ENCODE data around the gene TYK2.
"Not testable (repeated sequence)": the region's sequence is repeated elsewhere in the genome, so short reads cannot be mapped to it uniquely, and the experiment has no call there.

TYK2 gene

DNA sequence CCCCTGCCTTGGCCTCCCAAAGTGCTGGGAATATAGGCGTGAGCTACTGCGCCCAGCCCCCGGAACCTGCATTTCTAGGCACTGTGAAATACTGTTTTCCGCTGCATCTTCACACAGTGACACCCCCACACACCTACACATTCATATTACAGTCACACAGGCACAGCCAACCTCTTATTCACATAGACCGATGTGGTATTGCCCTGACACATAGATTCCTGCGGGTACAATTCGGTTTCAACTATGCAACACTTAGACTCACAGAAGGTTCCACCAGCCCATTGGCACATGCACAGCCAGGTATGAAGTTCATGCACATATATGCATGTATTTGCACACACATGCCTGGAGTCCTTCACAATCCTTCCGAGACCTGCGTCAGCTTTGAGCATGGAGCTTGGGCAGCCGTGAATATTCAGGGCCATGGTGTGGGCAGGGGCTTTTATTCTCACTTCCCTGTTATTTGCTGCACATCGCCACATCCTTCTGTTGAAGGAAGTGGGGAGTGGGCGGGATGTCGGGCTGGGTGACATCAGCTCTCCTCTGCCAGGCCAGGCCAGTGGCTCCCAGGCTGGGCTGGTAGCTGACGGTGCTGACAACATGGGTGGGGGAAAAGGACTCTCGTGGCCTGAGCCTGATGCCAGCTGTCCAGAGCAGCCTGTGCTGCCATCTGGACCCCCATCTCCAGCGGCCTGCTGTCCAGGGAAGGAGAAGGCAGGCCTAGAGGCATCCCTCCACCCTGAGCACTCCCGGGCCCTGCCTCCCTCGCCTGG is 28.3 kb upstream of the TYK2 start:
- intact Hi-C loops (cut with DNase I), result no loop called here
- peak in 5 of 10 donors; percentile 26 to 87 (median 80) for DNase-seq

DNA sequence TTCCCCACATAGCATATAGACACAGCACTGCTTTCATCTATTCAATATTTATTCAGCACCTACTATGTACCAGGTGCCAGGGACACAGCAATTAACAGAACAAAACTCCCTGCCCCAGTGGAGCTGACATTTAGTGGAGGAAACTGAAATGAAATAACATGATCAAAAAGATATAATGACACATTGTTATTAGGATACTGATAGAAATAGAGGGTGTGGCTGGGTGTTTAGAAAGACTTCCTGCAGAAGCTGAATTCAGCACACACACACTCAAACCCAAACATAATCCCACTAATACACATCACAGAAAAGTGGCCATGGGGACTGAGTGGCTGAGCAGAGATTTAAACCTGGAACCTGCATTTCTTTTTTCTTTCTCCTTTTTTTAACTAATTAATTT is 26.7 kb upstream of the TYK2 start:
- intact Hi-C loops (cut with DNase I), result no loop called here

DNA sequence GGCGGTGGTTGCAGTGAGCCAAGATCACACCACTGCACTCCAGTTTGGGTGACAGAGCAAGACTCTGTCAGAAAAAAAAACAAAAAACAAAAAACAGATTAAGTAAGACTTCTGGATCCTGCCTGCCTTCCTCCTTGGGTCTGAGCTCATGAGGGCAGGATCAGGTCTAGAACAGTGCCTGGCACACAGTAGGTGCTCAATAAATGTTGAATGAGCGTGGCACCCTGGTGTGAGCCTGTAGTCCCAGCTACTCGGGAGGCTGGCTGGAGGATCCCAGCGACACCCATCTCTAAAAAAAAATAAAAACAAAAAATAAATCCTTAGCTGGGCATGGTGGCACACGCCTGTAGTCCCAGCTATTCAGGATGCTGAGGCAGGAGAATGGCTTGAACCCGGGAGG is 25.8 kb upstream of the TYK2 start:
- DNase-seq, result no peak
- intact Hi-C loops (cut with DNase I), result no loop called here

More for the DNA sequence above, 26.7 kb upstream of the TYK2 start:
- DNase-seq, result no peak

DNA sequence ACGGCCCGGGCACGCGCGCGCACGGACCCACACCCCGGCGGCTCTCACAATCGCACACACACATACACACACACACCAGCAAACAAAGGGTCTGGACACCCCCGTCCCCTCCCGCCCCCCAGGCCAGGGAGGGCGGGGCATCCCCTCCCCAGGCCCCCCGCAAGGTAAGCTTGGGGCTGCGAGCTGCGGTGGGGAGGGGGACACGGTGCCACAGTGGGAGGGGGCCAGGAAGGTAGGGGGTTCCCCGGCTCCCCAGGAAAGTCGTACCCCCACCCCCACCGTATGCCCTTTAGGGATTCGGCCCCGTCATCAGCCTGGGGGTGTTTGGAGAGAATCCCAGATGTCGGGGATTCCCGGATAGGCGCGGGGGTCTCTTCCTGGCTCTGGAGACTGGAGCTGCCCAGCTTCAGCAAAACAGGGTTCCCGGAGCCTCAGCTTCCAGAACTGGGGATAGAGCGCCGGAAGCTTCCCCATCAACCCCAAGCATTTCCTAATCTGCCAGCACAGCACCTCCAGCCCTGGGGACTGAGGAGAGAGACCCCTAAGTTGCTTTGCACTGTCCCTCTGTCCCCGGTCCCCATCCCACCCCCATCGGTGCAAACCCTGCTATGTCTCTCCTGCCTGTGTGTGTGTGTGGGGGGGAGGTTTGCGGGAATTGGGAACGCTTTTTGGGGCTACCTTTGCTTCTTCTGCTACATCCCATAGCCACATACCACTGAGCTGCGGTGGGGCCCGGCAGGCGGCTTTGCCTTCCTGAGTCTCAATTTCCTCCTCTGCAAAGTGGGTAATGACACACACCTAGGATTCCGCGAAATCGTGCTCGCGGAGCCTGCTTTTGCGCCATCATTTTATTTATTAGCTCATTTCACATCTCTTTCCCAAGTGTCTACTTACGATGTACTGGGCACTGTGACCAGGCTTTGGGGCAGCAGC is 24.8 kb upstream of the TYK2 start:
- peak in 2 of 10 donors; percentile 67 to 84 for DNase-seq
- intact Hi-C loops (cut with DNase I), result loop anchor here (2.0 kb wide), 1 partner anchor 168 kb away; no protein-coding TSS in a partner anchor

DNA sequence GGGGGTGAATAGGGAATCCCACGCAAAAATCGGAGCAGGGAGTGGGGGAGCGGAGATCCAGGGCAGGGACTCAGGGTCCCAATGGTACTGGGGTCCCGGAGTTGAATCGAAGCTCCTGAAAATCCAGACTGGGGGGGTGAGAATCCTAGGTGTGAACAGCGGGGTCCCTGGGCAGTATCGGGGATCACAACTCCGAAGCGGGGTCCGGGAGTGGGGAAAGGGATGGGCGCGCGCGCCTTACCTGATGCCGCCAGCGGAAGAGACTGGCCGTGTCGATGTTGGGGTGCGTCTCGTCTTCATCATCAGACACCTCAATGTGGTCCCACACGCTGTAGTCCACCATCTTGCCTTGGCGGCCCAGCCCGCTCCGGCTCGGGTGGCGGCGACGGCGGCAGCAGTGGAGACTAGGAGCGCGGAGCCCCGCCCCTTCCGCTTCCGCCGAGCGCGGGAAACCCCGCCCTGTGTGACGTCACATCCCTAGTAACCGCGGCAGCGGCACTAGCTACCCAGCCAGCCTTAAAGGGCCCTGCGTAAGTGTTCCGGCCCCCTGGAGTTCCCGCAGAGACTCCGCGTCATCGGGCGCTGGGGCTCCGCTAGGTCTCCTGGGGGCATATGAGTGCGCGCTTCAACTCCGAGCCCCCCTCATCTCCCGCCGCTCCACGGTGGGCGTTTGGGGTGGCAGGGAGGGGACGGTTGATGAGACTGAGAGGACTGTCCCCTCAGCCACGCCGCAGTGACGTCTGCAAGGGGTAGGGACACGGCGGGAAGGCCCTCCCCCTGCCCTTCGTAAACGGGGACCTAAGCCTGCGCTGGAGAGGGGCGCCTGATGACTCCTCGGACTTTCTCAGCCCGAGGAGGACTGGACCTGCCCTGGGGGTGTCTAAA is 23.0 kb upstream of the TYK2 start, which contains the start of gene CDC37:
Gene CDC37 (minus strand): TSS at position 406 of the 885 bp plus-strand sequence. CDS start 63 bp downstream, at position 343.
- intact Hi-C loops (cut with DNase I), result loop anchor here (2.0 kb wide), 1 partner anchor 169 kb away; no protein-coding TSS in a partner anchor
- DNase-seq, result peak; percentile 95 to 100 (median 98)

GRCh38 chr19:10402441-10403038 is 22.2 kb upstream of the TYK2 start:
- DNase-seq, result peak in 1 of 10 donors; percentile 45
- intact Hi-C loops (cut with DNase I), result no loop called here

GRCh38 chr19:10399878-10400277 is 19.5 kb upstream of the TYK2 start:
- intact Hi-C loops (cut with DNase I), result no loop called here
- no peak for DNase-seq

DNA sequence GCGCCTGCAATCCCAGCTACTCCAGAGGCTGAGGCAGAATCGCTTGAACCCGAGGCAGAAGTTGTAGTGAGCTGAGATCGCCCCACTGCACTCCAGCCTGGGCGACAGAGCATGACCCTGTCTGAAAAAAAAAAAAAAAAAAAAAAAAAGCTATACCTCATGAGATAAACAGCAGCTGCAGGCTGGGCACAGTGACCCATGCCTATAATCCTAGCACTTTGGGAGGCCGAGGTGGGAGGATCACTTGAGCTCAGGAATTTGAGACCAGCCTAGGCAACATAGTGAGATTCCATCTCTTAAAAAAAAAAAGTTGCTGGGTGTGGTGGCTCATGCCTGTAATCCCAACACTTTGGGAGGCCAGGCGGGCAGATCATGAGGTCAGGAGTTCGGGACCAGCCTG is 19.0 kb upstream of the TYK2 start:
- intact Hi-C loops (cut with DNase I); DNase-seq: not testable (repeated sequence)

- intact Hi-C loops (cut with DNase I), result no loop called here
Measured at GRCh38 chr19:10398819-10399218, 18.4 kb upstream of the TYK2 start.

DNA sequence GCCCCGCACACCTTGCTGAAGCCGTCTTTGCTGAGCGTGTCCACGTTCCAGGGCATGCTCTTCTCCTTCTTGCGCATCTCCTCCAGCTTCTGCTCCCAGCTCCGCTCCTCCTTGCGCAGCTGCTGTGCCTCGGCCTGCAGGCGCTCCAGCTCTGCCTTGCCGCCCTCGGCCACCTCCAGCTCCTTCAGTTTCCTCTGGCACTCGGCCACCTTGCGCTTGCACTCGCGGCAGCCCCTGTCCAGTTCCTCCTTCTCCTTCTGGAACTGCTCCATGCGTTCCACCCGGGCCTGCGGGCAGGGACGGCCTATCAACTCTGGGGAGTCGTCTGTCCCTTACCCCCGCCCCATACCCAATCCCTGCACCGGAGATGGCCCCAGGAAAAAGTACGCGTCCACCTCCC is 15.5 kb upstream of the TYK2 start:
- peak in 3 of 10 donors; percentile 36 to 86 (median 83) for DNase-seq
- intact Hi-C loops (cut with DNase I), result no loop called here

More at GRCh38 chr19:10398819-10399218, 18.4 kb upstream of the TYK2 start:
- DNase-seq, result no peak

DNA sequence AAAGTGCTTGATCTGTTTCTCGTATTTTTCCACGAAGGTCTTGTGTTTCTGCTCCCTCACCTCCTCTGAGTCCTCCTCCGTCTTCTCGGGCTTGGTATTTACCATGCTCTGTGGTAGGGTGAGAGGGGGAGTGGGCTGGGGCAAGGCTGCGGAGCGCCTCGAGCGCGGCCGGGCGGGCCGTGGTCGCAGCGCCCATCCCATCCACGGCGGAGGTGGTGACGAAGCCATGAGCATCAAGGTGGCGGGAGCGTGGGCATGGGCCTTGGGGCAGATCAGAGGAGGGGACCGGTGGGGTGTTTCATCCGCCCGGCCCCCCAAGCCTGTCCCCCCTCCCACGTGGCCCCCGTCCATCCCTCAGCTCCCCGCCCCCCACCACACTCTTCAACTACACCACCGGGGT is 15.1 kb upstream of the TYK2 start:
- intact Hi-C loops (cut with DNase I), result no loop called here
- DNase-seq, result no peak

GRCh38 chr19:10395003-10395402 is 14.6 kb upstream of the TYK2 start:
- intact Hi-C loops (cut with DNase I), result no loop called here
- no peak for DNase-seq

DNA sequence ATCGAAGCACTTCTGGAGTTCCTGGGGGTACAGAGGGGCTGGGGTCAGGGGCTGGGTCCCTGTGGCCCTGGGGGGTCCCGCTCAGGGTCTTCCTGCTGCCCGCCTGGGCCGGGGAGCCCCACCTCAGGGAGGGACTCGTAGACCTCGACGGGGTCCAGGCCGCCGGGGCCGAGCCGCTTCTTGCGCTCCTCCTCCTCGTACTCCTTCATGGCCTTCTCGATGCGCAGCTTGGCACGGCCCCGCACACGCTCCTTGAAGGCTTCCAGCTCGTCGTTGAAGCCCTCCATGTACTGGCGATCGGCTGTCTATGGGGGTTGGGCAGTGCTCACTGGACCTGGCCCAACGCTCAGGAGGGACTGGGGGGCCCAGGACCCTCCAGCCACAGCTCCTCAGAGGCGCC is 12.8 kb upstream of the TYK2 start:
- no peak for DNase-seq
- intact Hi-C loops (cut with DNase I), result no loop called here

- intact Hi-C loops (cut with DNase I), result no loop called here
- no peak for DNase-seq
Measured at GRCh38 chr19:10392120-10392519, 11.7 kb upstream of the TYK2 start.

GRCh38 chr19:10390652-10391286 is 10.4 kb upstream of the TYK2 start:
- intact Hi-C loops (cut with DNase I), result loop anchor here (2.0 kb wide), 1 partner anchor 458 kb away; no protein-coding TSS in a partner anchor

DNA sequence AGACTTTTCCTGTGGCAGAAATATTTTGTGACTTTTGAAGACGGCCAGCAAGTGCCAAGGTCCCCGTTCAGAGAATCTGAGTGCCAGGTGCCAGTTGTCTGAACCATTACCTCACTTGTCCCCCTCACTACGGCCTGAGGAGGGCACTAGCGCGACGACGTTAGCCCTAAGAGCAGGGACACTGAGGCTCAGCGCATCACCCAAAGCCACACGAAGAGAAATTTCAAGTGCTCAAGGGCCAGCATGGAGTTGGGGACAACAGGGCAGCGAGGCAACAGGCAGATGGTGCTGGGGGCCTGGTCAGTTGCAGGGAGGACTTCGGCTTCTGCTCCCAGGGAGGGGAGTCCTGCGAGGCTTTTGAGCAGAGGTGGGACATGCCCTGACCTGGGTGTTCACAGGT is 9.5 kb upstream of the TYK2 start:
- intact Hi-C loops (cut with DNase I), result loop anchor here (1.0 to 2.0 kb wide), 3 partner anchors 121 to 457 kb away; no protein-coding TSS in a partner anchor
- peak in 1 of 10 donors; percentile 10 for DNase-seq

More at GRCh38 chr19:10390652-10391286, 10.4 kb upstream of the TYK2 start:
- peak in 8 of 10 donors; percentile 63 to 92 (median 67) for DNase-seq

- intact Hi-C loops (cut with DNase I), result loop anchor here (1.0 to 2.0 kb wide), 2 partner anchors 120 to 130 kb away; no protein-coding TSS in a partner anchor
- peak; percentile 70 to 97 (median 92) for DNase-seq
Measured at GRCh38 chr19:10388957-10389356, 8.6 kb upstream of the TYK2 start.

- intact Hi-C loops (cut with DNase I), result loop anchor here (5.0 kb wide), 1 partner anchor 52 kb away; the partner anchor contains the start of gene RAVER1
- no peak for DNase-seq
Measured at GRCh38 chr19:10384580-10384979, 4.2 kb upstream of the TYK2 start.

GRCh38 chr19:10383223-10383499 is 2.8 kb upstream of the TYK2 start:
- intact Hi-C loops (cut with DNase I), result loop anchor here (5.0 kb wide), 1 partner anchor 51 kb away; the partner anchor contains the start of gene RAVER1
- not testable (repeated sequence) for DNase-seq

Measured in posterior cingulate gyrus (tissue), 11 donors.